ENCODE data around the gene CD34.

The CD34 gene

GRCh38 chr1:207886227-207886626 lies 24.7 kb downstream of the CD34 start:
- no peaks in the 10 kb centered on the region for H3K79me2 ChIP-seq (ENCODE audit: control insufficient read depth, insufficient read depth, low read length, poor library complexity)
- no CpG with 5 or more reads among the region's 1 CpG for WGBS (ENCODE audit: extremely low coverage, insufficient coverage, insufficient read length)
- no peak overlapping the region for H3K4ac ChIP-seq (ENCODE audit: low read depth, low read length)
- H4K91ac ChIP-seq (ENCODE audit: low read depth, low read length) = no peak overlapping the region
- no peak overlapping the region for H2BK12ac ChIP-seq (ENCODE audit: low read length)
- H3K9me3 ChIP-seq (ENCODE audit: insufficient read depth, low read depth, low read length) = no peaks in the 10 kb centered on the region
- no peak overlapping the region for H2AFZ ChIP-seq (ENCODE audit: insufficient read depth, low read length, poor library complexity)
- H4K8ac ChIP-seq (ENCODE audit: low read depth, low read length) = no peak overlapping the region
- no peak overlapping the region for H2BK120ac ChIP-seq (ENCODE audit: insufficient read depth, low read length, poor library complexity)
- no peak overlapping the region for H2BK5ac ChIP-seq (ENCODE audit: low read depth, low read length, poor library complexity)
- no peak overlapping the region for H2AK5ac ChIP-seq (ENCODE audit: low read length)
- H3K9ac ChIP-seq (ENCODE audit: low read length) = no peak overlapping the region
- no peaks in the 10 kb centered on the region for H3K36me3 ChIP-seq (ENCODE audit: control insufficient read depth in 1 of 2, insufficient read depth in 2 of 2, low read length in 2 of 2)
- no peak overlapping the region for H4K12ac ChIP-seq (ENCODE audit: low read depth, low read length)
- no peak for DNase-seq
- H3K4me2 ChIP-seq (ENCODE audit: low read length) = no peak overlapping the region
- H3K18ac ChIP-seq (ENCODE audit: low read length) = no peak overlapping the region
- H3K4me1 ChIP-seq (ENCODE audit: control insufficient read depth in 1 of 2, insufficient read depth in 2 of 2, low read length in 2 of 2) = peaks cover 0 to 6% of the 10 kb centered on the region in 2 experiments
- no peaks in the 10 kb centered on the region for H3K27me3 ChIP-seq (ENCODE audit: insufficient read depth, low read length)
- no peak overlapping the region for H3K4me3 ChIP-seq (ENCODE audit: low read depth, low read length)
- no peaks in the 10 kb centered on the region for H3K79me1 ChIP-seq (ENCODE audit: low read length)
- H3K14ac ChIP-seq (ENCODE audit: low read length) = no peak overlapping the region
- H3K27ac ChIP-seq (ENCODE audit: low read depth, low read length) = no peak overlapping the region
- H3K23ac ChIP-seq (ENCODE audit: low read length) = no peak overlapping the region

DNA sequence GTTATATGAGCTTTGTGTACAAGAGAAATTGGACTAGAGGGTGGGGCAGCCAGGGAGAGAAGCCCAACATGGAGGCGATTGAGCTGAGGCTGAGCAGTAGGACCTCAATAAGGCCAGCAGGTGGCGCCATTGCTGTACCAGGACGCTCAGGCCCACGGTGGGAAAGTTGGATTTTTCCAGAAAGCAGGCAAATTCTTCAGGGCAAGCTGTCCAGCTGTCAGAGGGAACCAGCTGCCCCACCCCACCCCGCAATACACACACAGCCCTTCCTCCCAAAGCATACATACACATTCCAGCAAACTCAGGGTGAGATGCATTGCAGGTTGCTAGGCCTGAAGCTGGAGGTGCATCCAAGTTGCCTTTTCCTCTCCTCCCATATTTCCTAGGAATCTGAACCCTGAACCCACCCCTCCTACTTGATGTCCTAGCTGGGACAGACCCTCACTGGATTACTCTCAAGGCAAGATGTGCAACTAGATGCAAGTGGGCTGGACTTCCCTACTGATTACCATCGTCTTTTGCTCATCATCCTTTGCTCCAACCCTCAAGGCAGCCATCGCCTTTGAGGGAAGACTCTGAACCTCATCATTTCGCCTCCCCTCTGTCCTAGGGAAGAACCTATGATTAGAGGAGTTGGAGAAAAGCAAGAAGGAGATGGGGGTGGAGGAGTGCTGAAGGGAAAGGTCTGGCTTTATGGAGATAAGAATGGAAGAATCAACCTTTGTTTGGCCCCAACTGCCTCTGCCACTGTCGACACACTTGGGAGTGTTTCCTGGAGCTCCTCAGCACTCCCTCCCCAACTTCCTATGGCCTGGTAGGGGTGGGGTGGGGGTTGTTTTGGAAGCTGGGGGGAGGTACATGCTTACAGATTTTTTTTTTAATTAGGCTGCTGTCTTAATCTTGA lies 25.5 kb downstream of the CD34 start:
- H2AK5ac ChIP-seq (ENCODE audit: low read length) = no peak overlapping the region
- WGBS (ENCODE audit: extremely low coverage, insufficient coverage, insufficient read length) = no CpG with 5 or more reads among the region's 9 CpGs
- H2BK120ac ChIP-seq (ENCODE audit: insufficient read depth, low read length, poor library complexity) = no peak overlapping the region
- no peaks in the 10 kb centered on the region for H3K9me3 ChIP-seq (ENCODE audit: insufficient read depth, low read depth, low read length)
- no peak overlapping the region for H3K4ac ChIP-seq (ENCODE audit: low read depth, low read length)
- no peak overlapping the region for H3K18ac ChIP-seq (ENCODE audit: low read length)
- no peaks in the 10 kb centered on the region for H3K79me1 ChIP-seq (ENCODE audit: low read length)
- H3K14ac ChIP-seq (ENCODE audit: low read length) = no peak overlapping the region
- H3K9ac ChIP-seq (ENCODE audit: low read length) = no peak overlapping the region
- H4K91ac ChIP-seq (ENCODE audit: low read depth, low read length) = no peak overlapping the region
- no peak overlapping the region for H2BK5ac ChIP-seq (ENCODE audit: low read depth, low read length, poor library complexity)
- no peak overlapping the region for H3K4me2 ChIP-seq (ENCODE audit: low read length)
- H2AFZ ChIP-seq (ENCODE audit: insufficient read depth, low read length, poor library complexity) = no peak overlapping the region
- H2BK12ac ChIP-seq (ENCODE audit: low read length) = no peak overlapping the region
- no peaks in the 10 kb centered on the region for H3K36me3 ChIP-seq (ENCODE audit: control insufficient read depth in 1 of 2, insufficient read depth in 2 of 2, low read length in 2 of 2)
- DNase-seq = peak; percentile 61 to 87
- no peaks in the 10 kb centered on the region for H3K79me2 ChIP-seq (ENCODE audit: control insufficient read depth, insufficient read depth, low read length, poor library complexity)
- no peak overlapping the region for H4K8ac ChIP-seq (ENCODE audit: low read depth, low read length)
- no peak overlapping the region for H3K4me3 ChIP-seq (ENCODE audit: low read depth, low read length)
- no peak overlapping the region for H4K12ac ChIP-seq (ENCODE audit: low read depth, low read length)
- peaks cover 0 to 1% of the 10 kb centered on the region in 2 experiments for H3K4me1 ChIP-seq (ENCODE audit: control insufficient read depth in 1 of 2, insufficient read depth in 2 of 2, low read length in 2 of 2)
- no peak overlapping the region for H3K27ac ChIP-seq (ENCODE audit: low read depth, low read length)
- H3K27me3 ChIP-seq (ENCODE audit: insufficient read depth, low read length) = no peaks in the 10 kb centered on the region
- no peak overlapping the region for H3K23ac ChIP-seq (ENCODE audit: low read length)

DNA sequence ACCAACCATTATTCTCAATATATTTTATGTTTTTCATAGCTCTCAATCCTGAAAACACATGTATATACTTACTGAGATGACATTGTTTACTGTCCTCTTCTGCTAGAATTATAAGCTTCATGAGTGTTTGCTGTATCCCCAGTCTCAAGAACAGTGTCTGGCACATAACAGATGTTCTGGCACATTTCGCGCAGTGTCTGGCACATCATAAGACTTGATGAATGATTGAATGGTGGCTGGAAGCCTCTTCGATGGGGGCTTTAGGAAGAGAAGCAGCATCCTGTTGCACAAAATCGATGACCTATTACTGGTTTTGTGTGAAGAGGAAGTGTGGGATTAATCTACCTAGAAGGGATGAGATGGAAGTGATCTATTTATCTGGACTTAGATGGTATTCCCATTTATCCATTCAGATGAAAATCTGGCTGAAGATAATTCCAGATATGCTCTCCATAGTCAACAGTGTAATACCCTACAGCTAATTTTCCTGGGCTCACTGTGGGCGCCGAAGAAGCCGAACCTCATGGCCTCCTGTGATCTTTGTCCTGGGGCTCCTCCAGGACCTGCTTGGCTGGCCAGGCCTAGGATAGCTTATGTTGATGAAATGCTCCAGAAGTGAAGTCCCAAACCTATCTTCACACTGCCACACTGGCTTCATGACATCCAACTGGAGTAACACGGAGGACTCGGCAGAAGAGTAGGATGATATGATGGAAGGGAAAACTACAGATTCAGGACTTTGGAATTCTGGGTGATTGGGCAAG lies 26.5 kb downstream of the CD34 start:
- no peak overlapping the region for H4K91ac ChIP-seq (ENCODE audit: low read depth, low read length)
- H3K4me3 ChIP-seq (ENCODE audit: low read depth, low read length) = no peak overlapping the region
- no peak overlapping the region for H3K9ac ChIP-seq (ENCODE audit: low read length)
- WGBS (ENCODE audit: extremely low coverage, insufficient coverage, insufficient read length) = no CpG with 5 or more reads among the region's 9 CpGs
- H3K14ac ChIP-seq (ENCODE audit: low read length) = no peak overlapping the region
- H2BK12ac ChIP-seq (ENCODE audit: low read length) = no peak overlapping the region
- no peak overlapping the region for H3K4ac ChIP-seq (ENCODE audit: low read depth, low read length)
- no peak overlapping the region for H4K12ac ChIP-seq (ENCODE audit: low read depth, low read length)
- no peaks in the 10 kb centered on the region for H3K36me3 ChIP-seq (ENCODE audit: control insufficient read depth in 1 of 2, insufficient read depth in 2 of 2, low read length in 2 of 2)
- H3K4me2 ChIP-seq (ENCODE audit: low read length) = no peak overlapping the region
- H3K4me1 ChIP-seq (ENCODE audit: control insufficient read depth in 1 of 2, insufficient read depth in 2 of 2, low read length in 2 of 2) = no peaks in the 10 kb centered on the region
- H2AFZ ChIP-seq (ENCODE audit: insufficient read depth, low read length, poor library complexity) = peak overlapping the region; percentile 55
- no peaks in the 10 kb centered on the region for H3K27me3 ChIP-seq (ENCODE audit: insufficient read depth, low read length)
- H2AK5ac ChIP-seq (ENCODE audit: low read length) = no peak overlapping the region
- H4K8ac ChIP-seq (ENCODE audit: low read depth, low read length) = peak overlapping the region; percentile 13
- no peaks in the 10 kb centered on the region for H3K79me2 ChIP-seq (ENCODE audit: control insufficient read depth, insufficient read depth, low read length, poor library complexity)
- H3K23ac ChIP-seq (ENCODE audit: low read length) = no peak overlapping the region
- H3K9me3 ChIP-seq (ENCODE audit: insufficient read depth, low read depth, low read length) = no peaks in the 10 kb centered on the region
- DNase-seq = no peak
- no peak overlapping the region for H2BK5ac ChIP-seq (ENCODE audit: low read depth, low read length, poor library complexity)
- H2BK120ac ChIP-seq (ENCODE audit: insufficient read depth, low read length, poor library complexity) = no peak overlapping the region
- H3K27ac ChIP-seq (ENCODE audit: low read depth, low read length) = no peak overlapping the region
- no peak overlapping the region for H3K18ac ChIP-seq (ENCODE audit: low read length)
- H3K79me1 ChIP-seq (ENCODE audit: low read length) = no peaks in the 10 kb centered on the region

DNA sequence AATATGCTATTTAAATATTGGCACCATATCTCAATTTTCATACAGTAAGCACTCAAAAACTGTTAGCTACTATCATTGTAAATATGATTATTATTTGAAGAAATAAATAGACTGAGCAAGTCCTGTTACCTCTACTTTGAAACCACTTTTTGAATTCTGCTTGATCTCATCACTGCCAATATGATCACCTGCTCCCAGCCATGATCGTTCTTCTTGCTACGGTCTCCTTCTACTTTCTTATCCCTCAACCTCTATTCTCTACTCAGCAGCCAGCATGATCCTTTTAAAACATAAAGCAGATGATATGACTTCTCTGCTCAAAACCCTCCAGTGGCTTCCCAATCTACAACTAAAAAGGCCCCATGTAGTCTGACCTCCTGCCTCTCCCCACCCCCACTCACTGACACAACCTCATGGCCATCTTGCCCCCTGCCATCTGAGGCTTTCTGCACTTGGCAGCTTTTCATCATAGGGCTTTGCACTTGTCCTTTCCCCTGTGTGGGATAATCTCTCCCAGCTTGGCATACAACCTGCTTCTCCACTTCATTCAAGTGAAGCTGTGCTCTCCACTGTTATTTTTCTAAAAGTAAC lies 27.2 kb downstream of the CD34 start:
- no peak overlapping the region for H3K4me3 ChIP-seq (ENCODE audit: low read depth, low read length)
- H3K79me2 ChIP-seq (ENCODE audit: control insufficient read depth, insufficient read depth, low read length, poor library complexity) = no peaks in the 10 kb centered on the region
- H3K18ac ChIP-seq (ENCODE audit: low read length) = no peak overlapping the region
- no peak overlapping the region for H3K23ac ChIP-seq (ENCODE audit: low read length)
- no peak overlapping the region for H4K91ac ChIP-seq (ENCODE audit: low read depth, low read length)
- H3K4me2 ChIP-seq (ENCODE audit: low read length) = no peak overlapping the region
- H2BK12ac ChIP-seq (ENCODE audit: low read length) = no peak overlapping the region
- no peaks in the 10 kb centered on the region for H3K36me3 ChIP-seq (ENCODE audit: control insufficient read depth in 1 of 2, insufficient read depth in 2 of 2, low read length in 2 of 2)
- no CpG with 5 or more reads among the region's 2 CpGs for WGBS (ENCODE audit: extremely low coverage, insufficient coverage, insufficient read length)
- DNase-seq = no peak
- H3K27ac ChIP-seq (ENCODE audit: low read depth, low read length) = no peak overlapping the region
- H2BK120ac ChIP-seq (ENCODE audit: insufficient read depth, low read length, poor library complexity) = no peak overlapping the region
- H2AK5ac ChIP-seq (ENCODE audit: low read length) = no peak overlapping the region
- no peak overlapping the region for H4K8ac ChIP-seq (ENCODE audit: low read depth, low read length)
- H4K12ac ChIP-seq (ENCODE audit: low read depth, low read length) = no peak overlapping the region
- no peak overlapping the region for H3K9ac ChIP-seq (ENCODE audit: low read length)
- H2AFZ ChIP-seq (ENCODE audit: insufficient read depth, low read length, poor library complexity) = no peak overlapping the region
- H3K9me3 ChIP-seq (ENCODE audit: insufficient read depth, low read depth, low read length) = no peaks in the 10 kb centered on the region
- H2BK5ac ChIP-seq (ENCODE audit: low read depth, low read length, poor library complexity) = no peak overlapping the region
- H3K79me1 ChIP-seq (ENCODE audit: low read length) = no peaks in the 10 kb centered on the region
- H3K14ac ChIP-seq (ENCODE audit: low read length) = no peak overlapping the region
- no peaks in the 10 kb centered on the region for H3K4me1 ChIP-seq (ENCODE audit: control insufficient read depth in 1 of 2, insufficient read depth in 2 of 2, low read length in 2 of 2)
- no peak overlapping the region for H3K4ac ChIP-seq (ENCODE audit: low read depth, low read length)
- H3K27me3 ChIP-seq (ENCODE audit: insufficient read depth, low read length) = no peaks in the 10 kb centered on the region

Data from trophoblast cell (in vitro differentiated cells and primary cell).